ENCODE results near the gene DMPK.
"Not testable (repeated sequence)": the region's sequence is repeated elsewhere in the genome, so short reads cannot be mapped to it uniquely, and the experiment has no call there.

Gene DMPK

GRCh38 chr19:45804140-45804958 is 22.1 kb upstream of the DMPK start:
- DNase-seq (ENCODE audit: low read depth in 2 of 2) = no peak
- TF ChIP-seq CTCF (IDR thresholded peaks at IDR 0.05; ENCODE audit: low read depth, low read length) = no peak

GRCh38 chr19:45801603-45802175 is 19.4 kb upstream of the DMPK start:
- no peak overlapping the region for H3K4me3 ChIP-seq (replicated peaks in 1 of 2; ENCODE audit: low read depth in 2 of 2, low read length in 2 of 2)
- DNase-seq (ENCODE audit: low read depth in 2 of 2) = no peak
- TF ChIP-seq CTCF (IDR thresholded peaks at IDR 0.05; ENCODE audit: low read depth, low read length) = no peak

More at GRCh38 chr19:45804140-45804958, 22.1 kb upstream of the DMPK start:
- no peak overlapping the region for H3K4me3 ChIP-seq (replicated peaks in 1 of 2; ENCODE audit: low read depth in 2 of 2, low read length in 2 of 2)

- DNase-seq (ENCODE audit: low read depth in 2 of 2) = peak; percentile 48 to 54
- no peak overlapping the region for H3K4me3 ChIP-seq (replicated peaks in 1 of 2; ENCODE audit: low read depth in 2 of 2, low read length in 2 of 2)
- TF ChIP-seq CTCF (IDR thresholded peaks at IDR 0.05; ENCODE audit: low read depth, low read length) = no peak
Measured at GRCh38 chr19:45800070-45800553, 17.8 kb upstream of the DMPK start.

GRCh38 chr19:45799541-45799940 is 17.3 kb upstream of the DMPK start:
- DNase-seq (ENCODE audit: low read depth in 2 of 2) = not testable (repeated sequence)

GRCh38 chr19:45798995-45799517 is 16.8 kb upstream of the DMPK start:
- peak; percentile 80 to 90 for DNase-seq (ENCODE audit: low read depth in 2 of 2)
- no peak overlapping the region for H3K4me3 ChIP-seq (replicated peaks in 1 of 2; ENCODE audit: low read depth in 2 of 2, low read length in 2 of 2)
- TF ChIP-seq CTCF (IDR thresholded peaks at IDR 0.05; ENCODE audit: low read depth, low read length) = peak; percentile 85

More at GRCh38 chr19:45799541-45799940, 17.3 kb upstream of the DMPK start:
- H3K4me3 ChIP-seq (replicated peaks in 1 of 2; ENCODE audit: low read depth in 2 of 2, low read length in 2 of 2) = not testable (repeated sequence)

- no peak for TF ChIP-seq CTCF (IDR thresholded peaks at IDR 0.05; ENCODE audit: low read depth, low read length)
- DNase-seq (ENCODE audit: low read depth in 2 of 2) = no peak
- H3K4me3 ChIP-seq (replicated peaks in 1 of 2; ENCODE audit: low read depth in 2 of 2, low read length in 2 of 2) = no peak overlapping the region
Measured at GRCh38 chr19:45794627-45795026, 12.3 kb upstream of the DMPK start.

- DNase-seq (ENCODE audit: low read depth in 2 of 2) = no peak
- TF ChIP-seq CTCF (IDR thresholded peaks at IDR 0.05; ENCODE audit: low read depth, low read length) = no peak
- H3K4me3 ChIP-seq (replicated peaks in 1 of 2; ENCODE audit: low read depth in 2 of 2, low read length in 2 of 2) = no peak overlapping the region
Measured at GRCh38 chr19:45793876-45794275, 11.6 kb upstream of the DMPK start.
